GM12891 (cell line): ENCODE measurements around the gene LPCAT1.

Experiments used
- POLR2A ChIP-seq: IDR thresholded peaks from 2 replicates; pipeline ENCODE4 v1.6.1; 2011; ENCODE audit warnings: low read depth, low read length, control low read depth
- POLR2AphosphoS5 ChIP-seq: IDR thresholded peaks from 2 replicates; pipeline ENCODE4 v1.6.1; 2011; ENCODE audit warnings: low read depth, low read length, control low read depth
- SPI1 ChIP-seq: IDR thresholded peaks from 2 replicates; pipeline ENCODE4 v1.6.1; 2011; ENCODE audit warnings: low read depth, low read length, control low read depth
- TAF1 ChIP-seq: IDR thresholded peaks from 2 replicates; pipeline ENCODE4 v1.6.1; 2011; ENCODE audit warnings: low read depth, low read length, control low read depth

DNA sequence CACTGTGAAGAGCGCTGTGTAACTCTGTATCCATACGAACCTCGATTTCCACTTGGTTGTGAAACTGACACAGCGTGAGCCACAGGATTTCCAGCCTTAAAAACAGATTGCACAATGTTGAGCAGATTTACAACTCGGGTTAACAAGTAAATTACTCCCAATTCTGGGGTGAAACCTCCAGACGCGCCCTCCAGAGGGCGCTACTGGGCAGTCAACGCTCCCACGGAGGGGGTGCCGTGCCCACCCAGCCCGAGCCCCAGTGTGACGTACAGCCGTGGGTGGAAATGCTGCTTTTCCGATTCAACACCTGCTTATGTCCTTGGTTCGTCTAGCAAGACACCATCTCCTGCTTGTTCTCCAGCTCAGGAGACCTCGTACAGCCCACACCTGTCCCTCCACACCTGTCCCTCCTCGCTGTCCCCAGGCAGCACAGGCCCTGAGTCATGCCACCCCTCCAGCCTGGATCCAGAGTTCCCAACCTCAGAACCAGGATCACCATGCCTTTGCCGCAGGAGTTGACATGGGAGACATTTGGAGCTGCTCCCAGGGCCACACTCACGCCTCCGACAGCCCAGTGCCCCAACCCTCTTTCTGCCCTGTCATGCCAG lies 44.1 kb downstream of the LPCAT1 start:
- no peak for TF ChIP-seq POLR2A
- no peak for TF ChIP-seq POLR2AphosphoS5
- no peak for TF ChIP-seq TAF1
- TF ChIP-seq SPI1, result no peak
